GM19025 (cell line): ENCODE data around the gene ABHD17C.
A peak's percentile ranks its signal among the peaks of the same experiment; 100 is the strongest.
"Not testable (repeated sequence)": the region's sequence is repeated elsewhere in the genome, so short reads cannot be mapped to it uniquely, and the experiment has no call there.

ENCODE experiments used
- ATAC-seq: cut with Tn5 transposase; IDR thresholded peaks from one replicate; pipeline ENCODE4 v1.9.1; 2021; ENCODE audit warnings: mild to moderate bottlenecking, low read depth, moderate library complexity; ENCODE audit not compliant: unreplicated experiment

The ABHD17C gene

GRCh38 chr15:80695099-80695910, at the start of gene ABHD17C:
TSS of gene ABHD17C (plus strand) at chr15:80695310. CDS start at chr15:80695430, 120 bp downstream.
- peak; percentile 71 for ATAC-seq

- ATAC-seq = no peak
Observed at GRCh38 chr15:80645494-80646065, 49.5 kb upstream of the ABHD17C start.

DNA sequence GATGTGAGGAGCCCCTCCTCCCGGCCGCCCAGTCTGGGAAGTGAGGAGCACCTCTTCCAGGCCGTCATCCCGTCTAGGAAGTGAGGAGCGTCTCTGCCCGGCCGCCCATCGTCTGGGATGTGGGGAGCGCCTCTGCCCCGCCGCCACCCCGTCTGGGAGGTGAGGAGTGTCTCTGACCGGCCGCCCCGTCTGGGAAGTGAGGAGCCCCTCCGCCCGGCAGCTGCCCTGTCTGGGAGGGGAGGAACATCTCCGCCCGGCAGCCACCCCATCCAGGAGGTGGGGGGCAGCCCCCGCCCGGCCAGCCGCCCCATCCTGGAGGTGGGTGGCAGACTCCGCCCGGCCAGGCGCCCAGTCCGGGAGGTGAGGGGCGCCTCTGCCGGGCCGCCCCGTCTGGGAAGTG, 47.7 kb upstream of the ABHD17C start:
- not testable (repeated sequence) for ATAC-seq

DNA sequence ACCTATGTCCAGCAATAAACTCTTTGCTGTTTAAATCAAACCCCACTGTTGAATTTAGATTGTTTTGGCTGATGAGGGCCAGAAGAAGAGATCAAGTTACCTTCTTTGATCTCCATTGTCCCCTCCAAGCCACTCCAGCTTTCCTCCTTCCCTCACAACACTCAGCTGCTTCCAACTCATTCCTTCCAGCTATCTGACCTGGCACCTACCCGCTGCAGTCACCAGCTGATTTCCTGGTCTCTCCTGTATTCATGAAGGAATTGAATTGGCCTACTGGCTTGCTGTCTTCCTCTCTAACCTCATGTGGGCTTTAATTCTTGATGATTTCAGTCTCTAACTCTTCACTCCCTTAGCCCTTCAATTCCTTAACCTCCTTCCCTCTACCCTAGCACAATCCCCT, 40.8 kb upstream of the ABHD17C start:
- ATAC-seq = no peak

DNA sequence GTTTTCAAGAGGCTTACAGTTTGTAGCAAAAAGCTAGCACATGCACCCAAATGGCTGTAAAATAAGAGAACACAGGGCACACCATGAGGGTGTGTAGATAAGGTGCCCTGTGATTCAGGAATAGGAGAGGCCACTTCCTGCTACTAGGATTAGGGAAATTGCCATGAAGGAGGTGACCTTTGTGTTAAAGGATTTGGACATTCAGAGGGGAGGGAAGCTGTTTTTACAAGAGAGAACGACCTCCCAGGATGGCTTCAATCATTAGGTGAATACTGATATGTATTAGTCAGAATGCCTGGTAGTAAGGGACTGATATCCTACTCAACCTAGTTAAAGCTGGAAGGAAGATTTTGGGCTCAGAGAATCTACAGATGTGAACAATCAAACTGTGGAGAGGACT, 35.7 kb upstream of the ABHD17C start:
- no peak for ATAC-seq

DNA sequence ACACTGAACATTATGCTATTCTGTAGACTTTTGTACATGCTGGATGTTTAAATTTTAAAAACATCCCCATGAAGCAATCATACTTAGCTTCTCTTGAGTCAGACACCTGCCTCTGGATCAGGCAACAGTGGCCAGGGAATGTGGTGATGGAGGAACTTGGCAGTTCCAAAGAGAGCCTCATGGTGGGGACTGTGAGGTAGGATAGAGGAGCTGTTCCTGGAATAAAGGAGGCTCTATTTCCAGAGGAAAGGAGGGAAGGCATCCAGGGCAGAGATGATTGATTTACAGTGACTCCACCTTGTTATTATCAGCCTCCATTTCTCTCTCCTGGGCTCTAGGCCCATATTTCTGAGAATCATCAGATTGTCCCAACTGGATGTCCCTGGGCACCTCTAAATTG, 35.0 kb upstream of the ABHD17C start:
- no peak for ATAC-seq

DNA sequence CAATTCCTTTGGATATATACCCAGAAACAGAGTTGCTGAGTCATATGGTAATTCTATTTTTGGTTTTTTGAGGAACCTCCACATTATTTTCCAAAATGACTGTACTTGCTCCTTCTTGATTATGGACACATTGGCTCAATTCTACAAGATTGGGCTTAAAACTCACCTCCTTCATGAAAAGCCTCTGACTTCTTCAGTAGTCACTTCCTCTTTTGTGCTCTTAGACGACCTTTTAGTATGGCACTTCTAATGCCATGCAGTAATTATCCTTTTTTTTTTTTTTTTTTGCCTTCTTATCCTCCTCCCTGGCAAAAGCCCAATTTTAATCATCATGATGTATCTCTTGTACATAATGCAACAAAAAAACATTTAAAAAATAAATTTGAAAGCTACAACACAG, 33.0 kb upstream of the ABHD17C start:
- ATAC-seq = no peak

DNA sequence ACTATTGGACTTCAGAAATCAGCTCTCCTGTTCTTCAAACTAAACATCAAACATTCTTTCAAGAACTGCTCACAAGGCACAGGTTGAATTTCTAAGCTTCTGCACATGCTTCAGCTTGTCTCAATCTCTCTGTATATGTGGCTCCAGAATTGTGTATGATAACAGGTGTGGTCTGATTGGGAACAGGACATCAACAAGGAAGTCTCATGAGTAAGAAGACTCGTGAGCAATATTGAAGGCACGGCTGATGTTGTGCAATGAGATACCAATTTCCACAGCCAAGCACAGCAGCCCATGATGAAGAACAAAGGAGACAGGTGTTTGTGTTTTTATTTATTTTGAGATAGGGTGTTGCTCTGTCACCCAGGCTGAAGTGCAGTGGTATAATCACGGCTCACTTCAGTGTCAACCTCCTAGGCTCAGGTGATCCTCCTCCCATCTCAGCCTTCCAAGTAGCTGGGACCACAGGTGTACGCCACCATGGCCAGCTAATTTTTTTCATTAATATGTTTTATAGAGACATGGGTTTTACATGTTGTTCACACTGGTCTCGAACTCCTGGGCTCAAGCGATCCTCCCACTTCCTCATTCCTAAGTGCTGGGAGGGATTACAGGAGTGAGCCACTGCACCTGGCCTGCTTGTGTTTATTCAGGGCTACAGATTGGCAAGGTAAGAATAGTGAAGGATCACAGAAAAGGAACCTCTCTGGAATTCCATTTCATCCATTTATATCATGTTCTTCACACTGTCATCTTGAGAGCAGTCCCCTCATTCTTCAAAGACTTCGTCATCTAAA, 32.2 kb upstream of the ABHD17C start:
- no peak for ATAC-seq

- ATAC-seq = no peak
Observed at GRCh38 chr15:80665151-80665550, 30.0 kb upstream of the ABHD17C start.

GRCh38 chr15:80667936-80668335, 27.2 kb upstream of the ABHD17C start:
- ATAC-seq = no peak

- no peak for ATAC-seq
Observed at GRCh38 chr15:80668546-80669236, 26.4 kb upstream of the ABHD17C start.

- ATAC-seq = no peak
Observed at GRCh38 chr15:80669663-80670273, 25.3 kb upstream of the ABHD17C start.

DNA sequence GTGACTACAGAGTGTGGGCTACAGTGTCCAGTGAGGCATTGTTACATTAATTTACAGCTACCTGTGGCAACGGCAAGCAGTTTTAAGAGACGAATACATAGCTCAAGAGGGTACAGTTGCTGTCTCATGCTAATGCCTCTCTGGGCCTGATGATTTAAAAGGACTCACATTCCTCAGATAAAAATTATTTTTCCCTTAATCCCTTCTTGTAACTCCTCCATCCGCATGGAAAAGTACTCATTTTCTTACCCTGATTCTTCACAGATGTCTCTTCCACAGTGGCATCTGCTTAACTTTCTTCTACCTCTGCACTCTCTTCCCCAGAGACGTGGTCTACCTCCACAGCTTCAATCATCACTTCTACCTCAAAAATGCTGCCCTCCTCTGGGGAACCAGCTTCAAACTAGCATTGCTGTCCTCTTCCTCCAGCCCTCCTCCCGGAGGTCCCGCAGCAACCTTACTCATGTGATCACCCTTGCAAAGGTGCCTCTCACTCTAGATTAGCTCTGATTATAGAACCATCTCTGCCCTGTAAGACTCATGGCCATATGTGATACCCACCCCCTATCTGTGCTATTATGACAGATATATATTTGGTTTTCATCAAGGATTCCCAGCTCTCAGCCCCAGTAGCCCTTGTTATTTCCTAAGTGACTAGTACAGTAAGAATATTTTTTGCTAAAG, 21.4 kb upstream of the ABHD17C start:
- ATAC-seq = no peak

GRCh38 chr15:80674245-80674614, 20.9 kb upstream of the ABHD17C start:
- no peak for ATAC-seq

DNA sequence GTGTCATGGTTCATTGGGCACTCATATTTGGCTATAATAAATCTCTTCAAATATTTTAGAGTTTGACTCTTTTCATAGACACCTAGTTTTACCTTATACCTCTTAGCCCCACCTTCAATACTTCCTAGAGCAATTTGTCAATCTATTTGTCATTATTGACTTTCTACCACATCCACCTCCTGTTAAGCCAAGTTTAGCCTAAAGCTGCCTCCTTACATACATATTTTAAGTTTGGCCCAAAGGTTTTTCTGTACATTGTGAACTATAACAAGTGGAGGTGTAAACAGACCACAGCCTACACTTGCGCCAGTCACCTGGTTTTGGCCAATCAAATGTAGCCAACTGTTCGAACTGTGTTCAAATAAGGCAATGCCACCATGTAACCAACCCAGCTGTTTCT, 18.1 kb upstream of the ABHD17C start:
- ATAC-seq = no peak

DNA sequence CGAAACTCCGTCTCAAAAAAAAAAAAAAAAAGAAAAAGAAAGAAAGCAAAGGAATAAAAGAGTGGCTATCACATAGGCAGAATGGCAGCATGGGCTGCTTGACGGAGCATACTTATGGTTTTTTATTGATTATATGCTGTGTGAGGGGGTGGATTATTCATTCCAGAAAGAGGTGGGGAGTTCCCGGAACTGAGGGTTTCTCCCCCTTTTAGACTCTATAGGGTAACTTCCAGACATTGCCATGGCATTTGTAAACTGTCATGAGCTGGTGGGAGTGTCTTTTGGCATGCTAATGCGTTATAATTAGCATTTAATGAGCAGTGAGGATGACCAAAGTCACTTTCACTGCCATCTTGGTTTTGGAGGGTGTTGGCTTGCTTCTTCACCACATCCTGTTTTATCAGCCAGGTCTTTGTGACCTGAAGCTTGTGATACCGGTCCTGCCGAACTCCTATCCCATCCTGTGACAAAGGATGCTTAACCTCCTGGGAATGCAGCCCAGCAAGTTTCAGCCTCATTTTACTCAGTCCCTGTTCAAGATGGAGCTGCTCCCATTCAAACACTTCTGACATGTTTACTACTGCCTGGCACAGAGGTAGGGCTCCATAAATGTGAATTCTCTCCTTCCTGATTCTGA, 15.8 kb upstream of the ABHD17C start:
- ATAC-seq = no peak

- ATAC-seq = no peak
Observed at GRCh38 chr15:80679804-80680175, 15.3 kb upstream of the ABHD17C start.

- no peak for ATAC-seq
Observed at GRCh38 chr15:80682201-80682600, 12.9 kb upstream of the ABHD17C start.

DNA sequence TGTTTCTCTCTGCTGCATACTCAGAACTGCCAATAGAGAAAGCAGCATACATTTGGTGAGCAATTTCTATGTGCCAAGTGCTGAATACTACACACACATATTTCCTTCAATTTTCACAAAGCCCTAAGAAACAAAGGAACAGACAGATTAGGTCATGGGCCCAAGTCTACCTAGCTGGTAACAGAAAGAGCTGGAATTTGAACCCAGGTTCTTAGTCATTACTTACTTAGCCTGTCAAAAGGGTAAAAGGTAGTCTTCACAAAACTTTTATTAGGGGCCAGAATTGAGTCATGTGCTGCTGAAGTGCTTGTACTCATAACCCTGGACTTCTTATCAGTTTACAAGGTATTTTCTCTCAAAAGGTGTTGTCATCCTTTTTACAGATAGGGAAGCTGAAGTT, 10.4 kb upstream of the ABHD17C start:
- no peak for ATAC-seq

- ATAC-seq = no peak
Observed at GRCh38 chr15:80685628-80686027, 9.5 kb upstream of the ABHD17C start.
